Colonic mucosa (tissue), 4 donors: ENCODE measurements around the gene PLEKHJ1. TPM values are rescaled to one million over a fixed set of nuclear protein-coding genes. Genes with fewer than 3 reads are reported as not detected.
"Not testable (repeated sequence)": the region's sequence is repeated elsewhere in the genome, so short reads cannot be mapped to it uniquely, and the experiment has no call there.

ENCODE experiments used
- DNase-seq: peaks from one replicate; pipeline ENCODE4 v3.0.0-alpha.2; 2020
- H3K27ac ChIP-seq: fragments of 200-600 bp; one replicate; pipeline ENCODE4 v1.8.0; 2021
- H3K27me3 ChIP-seq: fragments of 200-600 bp; one replicate; pipeline ENCODE4 v1.8.0; 2021
- H3K36me3 ChIP-seq: fragments of 200-600 bp; one replicate; pipeline ENCODE4 v1.8.0; 2021
- H3K4me1 ChIP-seq: fragments of 200-600 bp; one replicate; pipeline ENCODE4 v1.8.0; 2021; ENCODE audit warnings: mild to moderate bottlenecking
- H3K4me3 ChIP-seq: fragments of 200-600 bp; one replicate; pipeline ENCODE4 v1.8.0; 2021
- H3K9ac ChIP-seq, 2 donors: one replicate each; pipeline ENCODE4 v1.7.0; 2013; ENCODE audit warnings: control low read depth in 2 of 2, low read depth in 2 of 2, low read length in 2 of 2
- H3K9me3 ChIP-seq: fragments of 200-600 bp; one replicate; pipeline ENCODE4 v1.8.0; 2021
- intact Hi-C: fragments of 100-400 bp; cut with DNase I; formaldehyde crosslinking; loops from one replicate; pipeline ENCODE4 v1.14.1; 2022
- total RNA-seq, 2 donors: library from RNA; stranded (reverse); fragmentation: NEBNext Ultra II Directional in 1 of 2; extraction: Animal tissue kit (Norgen Biotek cat#: 25700) in 1 of 2; gene quantifications; one replicate each; pipeline ENCODE4 v1.2.1, GENCODE V29; 2021
- TF ChIP-seq, protein P1 (sequence below): fragments of 200-600 bp; IDR thresholded peaks from one replicate; pipeline ENCODE4 v1.8.0; 2022; ENCODE audit warnings: antibody characterized with exemption, mild to moderate bottlenecking
- donor health status: healthy.
- donor health status: DM: no; HTN: no; CAD: no.
- donor health status: DM: no; HTN: no; CAD: no.

Gene PLEKHJ1
- total RNA-seq, 2 donors from 2014 or later, result 176 to 238 TPM

DNA sequence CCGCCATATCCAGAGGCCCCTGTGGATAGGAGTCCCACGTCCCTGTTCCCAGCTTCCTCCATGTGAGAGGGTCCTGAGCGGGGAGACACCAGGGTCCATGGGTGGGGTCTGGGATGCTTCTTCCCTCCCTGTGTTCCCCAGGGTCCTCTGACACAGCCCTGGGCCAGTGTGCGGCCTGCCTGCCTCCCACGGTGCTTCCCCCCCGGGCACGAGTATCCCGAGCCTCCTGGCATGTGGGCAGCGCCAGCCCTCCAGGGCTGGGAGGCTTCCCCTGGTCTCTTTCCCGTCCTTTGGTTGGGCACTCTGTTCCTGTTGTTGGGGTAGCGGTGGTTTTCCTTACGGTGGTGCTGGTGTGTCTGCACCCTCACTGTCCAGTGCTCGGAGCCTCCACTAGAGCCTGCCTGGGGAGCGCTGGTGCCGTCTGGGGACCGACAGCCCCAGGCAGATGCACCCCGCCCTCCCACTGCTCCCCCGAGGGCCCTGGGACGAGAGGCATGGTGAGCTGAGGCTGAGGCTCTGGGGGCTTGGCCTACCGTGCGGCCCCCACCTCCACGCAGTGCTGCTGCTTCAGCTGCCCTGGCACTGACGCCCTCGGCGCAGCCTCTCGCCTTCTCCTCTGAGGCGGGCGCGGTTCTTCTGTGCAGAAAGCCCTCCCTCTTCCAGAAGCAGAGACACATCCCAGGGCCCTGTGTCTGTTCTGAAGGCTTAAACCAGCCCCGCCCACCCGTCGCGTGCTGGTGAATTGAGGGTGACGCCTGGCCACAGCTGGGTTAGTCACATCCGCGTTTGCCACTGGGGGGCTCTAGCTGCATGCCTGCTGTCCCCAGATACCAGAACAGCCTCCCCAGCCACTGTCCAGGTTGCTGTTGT, 27.9 kb downstream of the PLEKHJ1 start:
- Histone ChIP-seq H3K4me1 (peaks cover 15% of the 10 kb centered on the region), H3K9ac (no peak overlapping the region), H3K27me3 (no peaks in the 10 kb centered on the region), H3K9me3 (no peaks in the 10 kb centered on the region), H3K27ac (no peak overlapping the region), H3K36me3 (peaks cover 15% of the 10 kb centered on the region), H3K4me3 (no peak overlapping the region)
- intact Hi-C loops, result no loop called here
- TF ChIP-seq, protein P1, sequence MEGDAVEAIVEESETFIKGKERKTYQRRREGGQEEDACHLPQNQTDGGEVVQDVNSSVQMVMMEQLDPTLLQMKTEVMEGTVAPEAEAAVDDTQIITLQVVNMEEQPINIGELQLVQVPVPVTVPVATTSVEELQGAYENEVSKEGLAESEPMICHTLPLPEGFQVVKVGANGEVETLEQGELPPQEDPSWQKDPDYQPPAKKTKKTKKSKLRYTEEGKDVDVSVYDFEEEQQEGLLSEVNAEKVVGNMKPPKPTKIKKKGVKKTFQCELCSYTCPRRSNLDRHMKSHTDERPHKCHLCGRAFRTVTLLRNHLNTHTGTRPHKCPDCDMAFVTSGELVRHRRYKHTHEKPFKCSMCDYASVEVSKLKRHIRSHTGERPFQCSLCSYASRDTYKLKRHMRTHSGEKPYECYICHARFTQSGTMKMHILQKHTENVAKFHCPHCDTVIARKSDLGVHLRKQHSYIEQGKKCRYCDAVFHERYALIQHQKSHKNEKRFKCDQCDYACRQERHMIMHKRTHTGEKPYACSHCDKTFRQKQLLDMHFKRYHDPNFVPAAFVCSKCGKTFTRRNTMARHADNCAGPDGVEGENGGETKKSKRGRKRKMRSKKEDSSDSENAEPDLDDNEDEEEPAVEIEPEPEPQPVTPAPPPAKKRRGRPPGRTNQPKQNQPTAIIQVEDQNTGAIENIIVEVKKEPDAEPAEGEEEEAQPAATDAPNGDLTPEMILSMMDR, result no peak
- DNase-seq, result peak; percentile 73

DNA sequence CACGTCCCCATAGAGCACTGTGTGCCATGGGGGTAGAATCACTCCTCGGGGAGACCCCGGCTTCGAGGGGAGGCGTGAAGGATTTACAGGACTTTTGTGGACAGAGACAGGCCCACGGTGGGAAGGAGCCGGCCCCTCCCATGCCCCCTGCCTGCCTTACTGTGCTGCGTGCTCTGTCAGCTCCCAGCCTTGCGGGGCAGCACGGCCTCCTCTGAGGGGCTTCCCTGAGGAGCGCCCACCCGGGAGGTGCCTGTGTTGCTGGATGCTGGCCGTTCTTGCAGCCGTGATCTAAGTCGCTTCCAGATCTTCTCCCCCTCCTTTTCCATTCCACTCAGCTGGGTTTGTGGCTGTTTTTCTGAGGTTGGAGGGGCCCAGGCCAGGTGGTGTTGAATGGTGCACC, 29.1 kb downstream of the PLEKHJ1 start:
- no peak for DNase-seq
- H3K4me3 ChIP-seq, result no peak overlapping the region
- H3K9me3 ChIP-seq, result no peaks in the 10 kb centered on the region
- H3K27me3 ChIP-seq, result no peaks in the 10 kb centered on the region
- TF ChIP-seq, protein P1, result no peak
- H3K9ac ChIP-seq, result no peak overlapping the region
- intact Hi-C loops, result no loop called here
- peaks cover 4% of the 10 kb centered on the region for H3K4me1 ChIP-seq
- H3K27ac ChIP-seq, result no peak overlapping the region
- peaks cover 16% of the 10 kb centered on the region for H3K36me3 ChIP-seq

DNA sequence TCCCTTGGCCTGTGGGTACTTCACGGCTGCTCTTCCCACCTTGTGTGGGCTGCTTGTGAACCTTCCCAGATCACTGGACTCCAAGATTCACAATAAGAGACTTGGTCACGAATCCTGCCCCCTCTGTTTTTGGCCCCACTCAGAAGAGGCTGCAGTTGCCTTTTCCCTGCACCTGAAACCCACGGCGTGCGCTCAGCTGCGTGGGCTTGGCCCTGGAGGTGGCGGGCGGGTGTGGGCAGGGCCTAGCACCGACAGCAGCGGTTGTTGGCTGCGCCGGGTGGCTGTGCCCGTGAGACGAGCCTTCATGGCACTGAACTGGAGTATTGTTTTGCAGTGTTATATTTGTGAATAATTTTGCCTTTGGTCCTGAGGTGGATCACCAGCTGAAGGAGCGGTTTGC, 33.8 kb downstream of the PLEKHJ1 start:
- no peaks in the 10 kb centered on the region for H3K4me1 ChIP-seq
- H3K27ac ChIP-seq, result no peak overlapping the region
- peaks cover 5% of the 10 kb centered on the region for H3K36me3 ChIP-seq

DNA sequence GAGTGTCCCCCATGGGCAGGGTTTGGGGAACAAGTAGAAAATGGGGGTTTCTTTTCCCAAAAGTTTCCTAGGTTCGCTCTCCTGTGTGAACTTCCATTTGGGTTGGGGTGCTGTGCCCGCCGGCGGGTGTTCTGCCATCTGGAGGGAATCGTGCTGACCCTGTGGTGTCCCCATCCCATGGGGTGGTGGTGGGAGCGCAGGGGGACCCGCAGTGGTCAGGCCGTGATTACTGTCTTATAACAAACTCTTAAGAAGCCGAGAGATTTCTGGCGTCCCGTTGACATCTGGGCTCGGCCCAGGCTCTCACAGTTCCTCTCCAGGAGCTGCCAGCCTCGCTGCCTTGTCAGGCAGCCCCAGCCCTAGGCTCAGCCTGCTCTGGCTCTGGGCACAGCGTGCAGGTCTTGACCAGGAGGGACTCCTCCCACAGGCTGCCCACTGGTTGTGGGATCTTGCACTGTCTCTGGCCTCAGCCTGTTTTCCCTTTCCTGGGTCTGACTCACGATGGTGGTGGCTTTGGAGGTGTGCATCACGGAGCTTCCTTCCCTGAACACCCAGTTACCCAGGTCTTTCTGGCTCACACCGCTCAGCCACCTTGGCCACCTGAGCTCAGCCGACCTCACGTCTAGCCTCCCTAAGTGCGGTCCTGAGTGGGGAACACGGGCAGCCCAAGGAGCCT, 34.5 kb downstream of the PLEKHJ1 start:
- Histone ChIP-seq H3K4me3 (no peak overlapping the region), H3K27me3 (no peaks in the 10 kb centered on the region), H3K9ac (no peak overlapping the region), H3K4me1 (no peaks in the 10 kb centered on the region), H3K27ac (no peak overlapping the region), H3K9me3 (no peaks in the 10 kb centered on the region), H3K36me3 (peaks cover 5% of the 10 kb centered on the region)
- no peak for DNase-seq
- TF ChIP-seq, protein P1, result no peak
- intact Hi-C loops, result no loop called here

More for the DNA sequence above, 33.8 kb downstream of the PLEKHJ1 start:
- no peak overlapping the region for H3K9ac ChIP-seq
- no peak overlapping the region for H3K4me3 ChIP-seq
- DNase-seq, result no peak
- no peaks in the 10 kb centered on the region for H3K9me3 ChIP-seq
- intact Hi-C loops, result no loop called here
- TF ChIP-seq, protein P1, result no peak
- H3K27me3 ChIP-seq, result no peaks in the 10 kb centered on the region

DNA sequence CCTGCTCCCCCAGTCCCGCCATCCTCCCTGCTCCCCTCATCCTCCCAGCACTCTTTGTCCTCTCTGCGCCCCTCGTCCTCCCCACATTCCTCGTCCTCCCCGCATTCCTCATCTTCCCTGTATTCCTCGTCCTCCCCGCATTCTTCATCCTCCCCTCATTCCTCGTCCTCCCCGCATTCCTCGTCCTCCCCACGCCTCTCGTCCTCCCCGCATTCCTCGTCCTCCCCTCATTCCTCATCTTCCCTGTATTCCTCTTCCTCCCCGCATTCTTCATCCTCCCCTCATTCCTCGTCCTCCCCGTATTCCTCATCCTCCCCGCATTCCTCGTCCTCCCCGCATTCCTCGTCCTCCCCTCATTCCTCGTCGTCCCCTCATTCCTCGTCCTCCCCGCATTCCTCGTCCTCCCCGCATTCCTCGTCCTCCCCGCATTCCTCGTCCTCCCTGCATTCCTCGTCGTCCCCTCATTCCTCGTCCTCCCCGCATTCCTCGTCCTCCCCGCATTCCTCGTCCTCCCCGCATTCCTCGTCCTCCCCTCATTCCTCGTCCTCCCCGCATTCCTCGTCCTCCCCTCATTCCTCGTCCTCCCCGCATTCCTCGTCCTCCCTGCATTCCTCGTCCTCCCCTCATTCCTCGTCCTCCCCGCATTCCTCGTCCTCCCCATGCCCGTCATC, 35.4 kb downstream of the PLEKHJ1 start:
- H3K9me3 ChIP-seq, DNase-seq, H3K4me3 ChIP-seq, intact Hi-C loops, H3K36me3 ChIP-seq, H3K27ac ChIP-seq, H3K4me1 ChIP-seq, H3K27me3 ChIP-seq, H3K9ac ChIP-seq: not testable (repeated sequence)
